H9 (cell line): ENCODE results near the gene TMTC1. TPM values are rescaled to one million over a fixed set of nuclear protein-coding genes. Genes with fewer than 3 reads are reported as not detected.

ENCODE experiments used
- DNase-seq: peaks from one replicate; pipeline ENCODE4 v3.0.0-alpha.2; 2017
- H2AFZ ChIP-seq: one replicate; pipeline ENCODE4 v1.6.1; 2013; ENCODE audit warnings: mild to moderate bottlenecking, low read length, control low read depth, moderate library complexity
- H2AK5ac ChIP-seq: 2 replicates; pipeline ENCODE4 v1.6.1; 2013; ENCODE audit warnings: low read length, control low read depth, mixed read lengths; ENCODE audit not compliant: insufficient read length
- H2BK120ac ChIP-seq: one replicate; pipeline ENCODE4 v1.6.1; 2013; ENCODE audit warnings: low read depth, mild to moderate bottlenecking, low read length, control low read depth, inconsistent platforms; ENCODE audit not compliant: poor library complexity, severe bottlenecking
- H2BK12ac ChIP-seq: 2 replicates; pipeline ENCODE4 v1.6.1; 2013; ENCODE audit warnings: low read length, control low read depth, mixed read lengths, low read depth; ENCODE audit not compliant: insufficient read length
- H2BK15ac ChIP-seq: 2 replicates; pipeline ENCODE4 v1.6.1; 2013; ENCODE audit warnings: low read depth, low read length, control low read depth
- H2BK20ac ChIP-seq: one replicate; pipeline ENCODE4 v1.6.1; 2013; ENCODE audit warnings: low read depth, mild to moderate bottlenecking, low read length, control low read depth, inconsistent platforms; ENCODE audit not compliant: poor library complexity, severe bottlenecking
- H2BK5ac ChIP-seq: 2 replicates; pipeline ENCODE4 v1.6.1; 2013; ENCODE audit warnings: low read length, control low read depth, mixed read lengths; ENCODE audit not compliant: insufficient read length
- H3K14ac ChIP-seq: 2 replicates; pipeline ENCODE4 v1.6.1; 2013; ENCODE audit warnings: low read length, control low read depth; ENCODE audit not compliant: insufficient read depth
- H3K18ac ChIP-seq: 2 replicates; pipeline ENCODE4 v1.6.1; 2013; ENCODE audit warnings: low read depth, mild to moderate bottlenecking, mixed read lengths, low read length, control low read depth; ENCODE audit not compliant: insufficient read length
- H3K23ac ChIP-seq: 2 replicates; pipeline ENCODE4 v1.6.1; 2013; ENCODE audit warnings: low read length, control low read depth, mixed read lengths, low read depth; ENCODE audit not compliant: insufficient read length
- H3K23me2 ChIP-seq: 2 replicates; pipeline ENCODE4 v1.6.1; 2013; ENCODE audit warnings: low read depth, mild to moderate bottlenecking, mixed read lengths, low read length, control low read depth; ENCODE audit not compliant: insufficient read length, poor library complexity, severe bottlenecking
- H3K27ac ChIP-seq: 2 replicates; pipeline ENCODE4 v1.5.1; 2013; ENCODE audit warnings: low read length, control low read depth, mixed read lengths, low read depth; ENCODE audit not compliant: insufficient read length
- H3K27me3 ChIP-seq: 2 replicates; pipeline ENCODE4 v1.6.1; 2013; ENCODE audit warnings: low read length, control low read depth, inconsistent platforms; ENCODE audit not compliant: insufficient read depth
- H3K4ac ChIP-seq: 2 replicates; pipeline ENCODE4 v1.6.1; 2013; ENCODE audit warnings: low read depth, mild to moderate bottlenecking, control low read depth, inconsistent platforms, low read length, moderate library complexity
- H3K4me1 ChIP-seq: 2 replicates; pipeline ENCODE4 v1.6.1; 2013; ENCODE audit warnings: low read length, control low read depth, inconsistent platforms; ENCODE audit not compliant: insufficient read depth
- H3K4me2 ChIP-seq: 2 replicates; pipeline ENCODE4 v1.6.1; 2013; ENCODE audit warnings: low read length, control low read depth, mixed read lengths; ENCODE audit not compliant: insufficient read length, insufficient read depth
- H3K56ac ChIP-seq: 2 replicates; pipeline ENCODE4 v1.6.1; 2013; ENCODE audit warnings: low read depth, mild to moderate bottlenecking, mixed read lengths, low read length, control low read depth; ENCODE audit not compliant: insufficient read length
- H3K79me1 ChIP-seq: 2 replicates; pipeline ENCODE4 v1.6.1; 2013; ENCODE audit warnings: low read depth, mild to moderate bottlenecking, moderate library complexity, low read length, control low read depth, inconsistent platforms; ENCODE audit not compliant: insufficient read depth, poor library complexity, severe bottlenecking
- H3K79me2 ChIP-seq: 2 replicates; pipeline ENCODE4 v1.6.1; 2013; ENCODE audit warnings: low read length, control low read depth, inconsistent platforms; ENCODE audit not compliant: insufficient read depth
- H3K9ac ChIP-seq: 2 replicates; pipeline ENCODE4 v1.6.1; 2013; ENCODE audit warnings: low read length, control low read depth, mixed read lengths; ENCODE audit not compliant: insufficient read length; ENCODE audit errors: extremely low read depth
- H3K9me3 ChIP-seq: one replicate; pipeline ENCODE4 v1.6.1; 2013; ENCODE audit warnings: low read depth, low read length, inconsistent platforms; ENCODE audit not compliant: control insufficient read depth
- H3T11ph ChIP-seq: one replicate; pipeline ENCODE4 v1.6.1; 2013; ENCODE audit warnings: mild to moderate bottlenecking, low read length, control low read depth, inconsistent platforms
- H4K20me1 ChIP-seq: one replicate; pipeline ENCODE4 v1.6.1; 2013; ENCODE audit not compliant: control insufficient read depth, insufficient read length, insufficient read depth
- H4K5ac ChIP-seq: 2 replicates; pipeline ENCODE4 v1.6.1; 2013; ENCODE audit warnings: low read depth, mild to moderate bottlenecking, mixed read lengths, low read length, control low read depth; ENCODE audit not compliant: insufficient read length
- H4K8ac ChIP-seq: replicated peaks from 2 replicates; pipeline ENCODE4 v1.6.1; 2013; ENCODE audit warnings: low read length, control low read depth, mixed read lengths, low read depth; ENCODE audit not compliant: insufficient read length
- H4K91ac ChIP-seq: 2 replicates; pipeline ENCODE4 v1.6.1; 2013; ENCODE audit warnings: low read depth, mild to moderate bottlenecking, moderate library complexity, mixed read lengths, low read length, control low read depth; ENCODE audit not compliant: insufficient read length
- H3K27ac Mint-ChIP-seq, 3 experiments: 2 replicates in 2 of 3; 3 replicates in 1 of 3; pipeline ENCODE4 v1.8.0; 2020 to 2021; ENCODE audit warnings: mixed read lengths in 3 of 3, mild to moderate bottlenecking in 1 of 3, moderate library complexity in 1 of 3
- H3K27me3 Mint-ChIP-seq: 2 replicates; pipeline ENCODE4 v1.8.0; 2021; ENCODE audit warnings: low read depth, mild to moderate bottlenecking, moderate library complexity, mixed read lengths
- H3K36me3 Mint-ChIP-seq, 3 experiments: 2 replicates in 2 of 3; 3 replicates in 1 of 3; pipeline ENCODE4 v1.8.0; 2020 to 2021; ENCODE audit warnings: low read depth in 3 of 3, mixed read lengths in 3 of 3; ENCODE audit not compliant: insufficient read depth in 1 of 3
- H3K4me1 Mint-ChIP-seq, 2 experiments: 2 replicates each; pipeline ENCODE4 v1.8.0; 2020; ENCODE audit warnings: mixed read lengths in 2 of 2
- H3K4me3 Mint-ChIP-seq, 2 experiments: 2 replicates in 1 of 2; 3 replicates in 1 of 2; pipeline ENCODE4 v1.8.0; 2020 to 2021; ENCODE audit warnings: mild to moderate bottlenecking in 2 of 2, mixed read lengths in 2 of 2, moderate library complexity in 1 of 2
- H3K9me3 Mint-ChIP-seq, 2 experiments: 2 replicates in 1 of 2; 3 replicates in 1 of 2; pipeline ENCODE4 v1.8.0; 2020; ENCODE audit warnings: mild to moderate bottlenecking in 2 of 2, mixed read lengths in 2 of 2, moderate library complexity in 1 of 2
- total RNA-seq: library from RNA; stranded (reverse); gene quantifications from 2 replicates; pipeline ENCODE4 v1.2.1, GENCODE V29; 2021
- TF ChIP-seq, protein P1 (sequence below): fragments of 200-600 bp; sonication (generic); conservative IDR thresholded peaks from 3 replicates; pipeline ENCODE4 v1.8.0; 2021; ENCODE audit warnings: antibody characterized with exemption, mild to moderate bottlenecking

Gene TMTC1
- total RNA-seq, 1 experiment from 2014 or later = 16.1 TPM

DNA sequence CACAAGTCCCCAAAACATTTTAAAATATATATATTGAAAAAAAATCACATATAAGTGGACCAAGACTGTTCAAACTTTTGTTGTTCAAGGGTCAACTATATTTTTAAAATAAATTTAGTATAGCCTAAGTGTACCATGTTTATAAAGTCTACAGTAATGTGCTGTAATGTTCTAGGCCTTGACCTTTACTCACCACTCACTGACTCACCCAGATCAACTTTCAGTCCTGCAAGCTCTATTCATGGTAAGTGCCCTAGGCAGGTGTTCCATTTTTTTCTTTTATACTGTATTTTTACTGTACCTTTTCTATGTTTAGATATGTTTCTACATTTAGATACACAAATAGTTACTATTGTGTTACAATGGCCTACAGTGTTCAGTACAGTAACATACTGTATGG lies 23.4 kb upstream of the TMTC1 start:
- TF ChIP-seq, protein P1, sequence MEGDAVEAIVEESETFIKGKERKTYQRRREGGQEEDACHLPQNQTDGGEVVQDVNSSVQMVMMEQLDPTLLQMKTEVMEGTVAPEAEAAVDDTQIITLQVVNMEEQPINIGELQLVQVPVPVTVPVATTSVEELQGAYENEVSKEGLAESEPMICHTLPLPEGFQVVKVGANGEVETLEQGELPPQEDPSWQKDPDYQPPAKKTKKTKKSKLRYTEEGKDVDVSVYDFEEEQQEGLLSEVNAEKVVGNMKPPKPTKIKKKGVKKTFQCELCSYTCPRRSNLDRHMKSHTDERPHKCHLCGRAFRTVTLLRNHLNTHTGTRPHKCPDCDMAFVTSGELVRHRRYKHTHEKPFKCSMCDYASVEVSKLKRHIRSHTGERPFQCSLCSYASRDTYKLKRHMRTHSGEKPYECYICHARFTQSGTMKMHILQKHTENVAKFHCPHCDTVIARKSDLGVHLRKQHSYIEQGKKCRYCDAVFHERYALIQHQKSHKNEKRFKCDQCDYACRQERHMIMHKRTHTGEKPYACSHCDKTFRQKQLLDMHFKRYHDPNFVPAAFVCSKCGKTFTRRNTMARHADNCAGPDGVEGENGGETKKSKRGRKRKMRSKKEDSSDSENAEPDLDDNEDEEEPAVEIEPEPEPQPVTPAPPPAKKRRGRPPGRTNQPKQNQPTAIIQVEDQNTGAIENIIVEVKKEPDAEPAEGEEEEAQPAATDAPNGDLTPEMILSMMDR = no peak
- no peak overlapping the region for H3K27ac ChIP-seq
- Mint-ChIP-seq H3K4me1 (no peaks in the 10 kb centered on the region), H3K27ac (no peak overlapping the region), H3K4me3 (no peak overlapping the region), H3K9me3 (peaks cover 17 to 18% of the 10 kb centered on the region in 2 experiments), H3K27me3 (peaks cover 2% of the 10 kb centered on the region; the same call in 1 of the 2 replicates), H3K36me3 (peaks cover 6 to 25% (median 8%) of the 10 kb centered on the region in 3 experiments; a peak in 6 of 7 replicates)
- H2AK5ac ChIP-seq = no peak overlapping the region
- H3K9me3 ChIP-seq = no peaks in the 10 kb centered on the region
- no peak overlapping the region for H3K23ac ChIP-seq
- H4K8ac ChIP-seq = no peak overlapping the region
- H3K56ac ChIP-seq = no peak overlapping the region
- no peak overlapping the region for H3K4ac ChIP-seq
- no peaks in the 10 kb centered on the region for H4K20me1 ChIP-seq
- no peak overlapping the region for H2BK15ac ChIP-seq
- H3K79me2 ChIP-seq = no peaks in the 10 kb centered on the region
- no peak overlapping the region for H4K5ac ChIP-seq
- no peaks in the 10 kb centered on the region for H3K27me3 ChIP-seq
- H3K14ac ChIP-seq = no peak overlapping the region
- no peak for DNase-seq
- no peak overlapping the region for H2BK120ac ChIP-seq
- H2BK12ac ChIP-seq = no peak overlapping the region
- H4K91ac ChIP-seq = no peak overlapping the region
- no peak overlapping the region for H2BK5ac ChIP-seq
- no peak overlapping the region for H2BK20ac ChIP-seq
- no peaks in the 10 kb centered on the region for H3K79me1 ChIP-seq
- no peak overlapping the region for H2AFZ ChIP-seq
- H3K9ac ChIP-seq = no peak overlapping the region
- no peak overlapping the region for H3K4me2 ChIP-seq
- H3K18ac ChIP-seq = no peak overlapping the region
- no peaks in the 10 kb centered on the region for H3K4me1 ChIP-seq
- no peak overlapping the region for H3T11ph ChIP-seq
- no peaks in the 10 kb centered on the region for H3K23me2 ChIP-seq
